SIG-M5 treated with dmso at 0.1 percent for 504 hours (cell line): Measurements from ENCODE around the gene SMARCD1.

Experiments used
- DNase-seq: peaks from one replicate; lab custom pipeline; 2025; ENCODE audit not compliant: unreplicated experiment; lab: John Stamatoyannopoulos, UW

SMARCD1 gene

DNA sequence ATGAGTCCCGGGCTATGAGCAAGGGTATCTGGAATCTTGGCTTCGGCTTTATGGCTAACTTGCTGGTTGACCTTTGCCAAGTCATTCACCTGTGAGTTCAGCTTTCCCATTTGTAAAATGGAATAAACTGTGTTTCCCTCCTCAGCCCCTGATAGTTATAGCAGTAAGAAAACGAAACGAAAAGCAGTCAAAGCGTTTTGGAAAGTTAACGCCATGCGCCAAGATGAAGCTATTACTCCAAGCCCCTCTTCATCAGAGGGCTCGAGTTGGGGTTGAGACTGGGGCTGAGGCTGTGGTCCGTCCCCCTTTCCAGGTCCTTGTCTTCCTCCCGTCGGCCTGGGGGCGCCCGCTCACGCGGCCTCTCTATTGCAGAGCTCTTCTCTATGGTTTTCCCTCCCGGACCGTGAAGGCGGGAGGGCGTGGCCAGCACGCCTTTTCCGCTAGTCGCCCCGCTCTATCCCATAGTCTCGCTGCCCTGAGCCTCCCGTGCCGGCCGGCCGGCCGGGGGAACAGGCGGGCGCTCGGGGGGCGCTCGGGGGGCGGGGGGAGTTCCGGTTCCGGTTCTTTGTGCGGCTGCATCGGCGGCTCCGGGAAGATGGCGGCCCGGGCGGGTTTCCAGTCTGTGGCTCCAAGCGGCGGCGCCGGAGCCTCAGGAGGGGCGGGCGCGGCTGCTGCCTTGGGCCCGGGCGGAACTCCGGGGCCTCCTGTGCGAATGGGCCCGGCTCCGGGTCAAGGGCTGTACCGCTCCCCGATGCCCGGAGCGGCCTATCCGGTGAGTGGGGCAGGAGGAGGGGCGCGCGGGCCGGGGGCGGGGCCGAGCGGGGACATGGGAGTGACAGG, at the start of gene SMARCD1:
Gene SMARCD1, plus strand, starts transcription at position 568 of the 840 bp plus-strand sequence. Its CDS starts 28 bp downstream, at position 596.
- peak; percentile 95 for DNase-seq

DNA sequence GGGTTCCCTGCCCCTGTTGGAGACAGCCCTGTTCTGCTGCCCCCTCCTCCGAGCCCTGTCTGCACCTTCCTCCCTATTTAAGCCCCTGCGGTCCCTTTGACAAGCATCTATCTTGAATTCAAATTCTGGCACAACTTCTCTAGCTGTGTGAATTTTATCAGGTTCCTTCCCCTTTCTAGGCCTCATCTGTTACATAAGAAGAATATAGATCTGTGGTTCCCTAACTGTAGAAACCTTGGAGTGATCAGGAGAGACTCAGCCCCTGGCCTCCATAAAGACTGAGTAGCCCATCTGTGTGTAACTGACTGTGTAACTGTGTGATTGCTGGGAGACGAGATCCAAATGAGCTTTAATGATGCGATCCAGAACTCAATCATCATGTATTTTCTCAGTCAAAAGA, 46.8 kb upstream of the SMARCD1 start:
- DNase-seq: peak; percentile 66

DNA sequence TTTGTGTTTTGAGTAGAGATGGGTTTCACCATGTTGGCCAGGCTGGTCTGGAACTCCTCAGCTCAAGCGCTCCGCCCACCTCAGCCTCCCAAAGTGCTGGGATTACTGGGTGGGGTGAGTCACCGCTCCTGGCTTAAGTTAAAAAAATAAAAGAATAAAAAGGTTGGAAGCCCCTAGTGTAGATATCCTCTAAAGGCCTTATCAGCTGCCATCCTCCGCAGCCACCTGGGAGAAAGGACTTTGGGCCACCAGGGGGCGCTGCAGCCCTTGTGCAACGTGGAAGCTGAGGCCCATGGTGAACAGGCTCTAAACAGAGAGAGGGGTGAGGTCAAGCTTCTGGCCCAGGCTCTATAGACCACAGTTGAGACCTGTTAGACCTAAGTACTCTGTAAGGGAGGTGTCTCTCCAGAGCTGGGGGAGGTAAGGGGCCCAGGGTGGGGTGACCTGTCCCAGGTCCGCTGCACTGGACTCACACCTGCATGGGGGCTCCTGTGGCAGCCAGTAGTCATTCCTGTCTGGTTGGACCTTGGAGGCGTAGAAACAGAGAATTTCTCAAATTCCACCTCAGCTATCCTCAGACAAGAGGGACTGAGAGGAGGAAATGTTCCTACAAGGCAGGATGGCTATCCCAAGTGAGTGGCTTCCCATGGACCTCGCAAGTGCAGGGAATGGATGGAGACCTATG, 45.8 kb upstream of the SMARCD1 start:
- DNase-seq: peak; percentile 79

GRCh38 chr12:50040657-50041056, 44.5 kb upstream of the SMARCD1 start:
- no peak for DNase-seq

DNA sequence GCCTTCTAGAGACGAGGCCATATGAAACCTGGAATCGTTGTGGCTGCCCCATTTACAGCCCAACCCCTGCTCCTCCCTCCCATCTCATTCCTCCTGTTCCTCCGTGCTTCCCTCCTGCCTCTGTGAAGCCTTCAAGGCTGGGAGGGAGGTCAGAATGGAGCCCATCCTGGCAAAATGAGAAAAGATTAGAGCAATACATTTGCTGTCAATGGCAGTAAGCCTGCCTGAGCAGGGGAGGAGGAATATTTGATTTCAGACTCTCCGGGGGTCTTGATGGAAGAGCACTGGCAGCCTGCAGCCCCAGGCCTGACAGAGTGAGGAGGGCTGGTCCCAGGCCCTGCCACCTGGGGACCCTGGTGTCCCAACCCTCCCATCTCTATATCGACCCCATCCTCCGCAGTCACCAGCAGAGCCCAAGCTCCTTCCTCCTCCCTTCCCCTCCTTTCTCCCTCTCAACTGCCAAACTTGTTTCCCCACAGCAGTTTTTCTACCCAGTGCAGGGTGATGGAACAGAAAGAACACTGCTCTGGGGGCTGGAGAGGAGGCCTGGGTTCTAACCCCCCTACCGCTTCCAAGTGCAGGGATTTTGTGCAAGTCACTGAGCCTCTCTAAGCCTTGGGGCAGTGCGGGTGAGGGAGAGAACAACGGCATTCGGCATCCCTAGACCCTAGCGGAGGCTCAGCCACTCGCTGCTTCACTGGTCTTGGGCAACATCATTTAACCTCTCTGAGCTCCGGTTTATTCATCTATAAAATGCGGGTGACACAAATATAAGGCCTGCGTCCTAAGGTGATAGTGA, 43.9 kb upstream of the SMARCD1 start:
- no peak for DNase-seq

GRCh38 chr12:50041962-50042361, 43.2 kb upstream of the SMARCD1 start:
- no peak for DNase-seq

GRCh38 chr12:50042693-50043092, 42.4 kb upstream of the SMARCD1 start:
- no peak for DNase-seq

DNA sequence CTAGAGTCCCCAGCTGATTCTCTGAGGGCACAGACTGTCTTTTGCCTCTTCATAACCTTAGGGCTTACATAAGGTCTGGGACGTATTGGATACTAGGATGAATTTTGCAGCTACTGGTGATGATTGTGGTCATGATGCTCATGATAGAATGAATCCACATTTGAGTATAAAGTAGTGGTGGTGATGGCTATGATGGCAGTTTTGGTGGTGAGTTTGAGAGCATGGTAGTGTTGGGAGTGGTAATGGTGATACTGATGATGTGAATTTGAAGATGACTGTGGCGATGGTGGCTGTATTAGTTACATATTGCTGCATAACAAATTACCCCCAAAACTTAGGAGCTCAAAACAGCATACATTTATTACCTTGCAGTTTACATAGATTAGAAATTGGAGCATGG, 41.8 kb upstream of the SMARCD1 start:
- no peak for DNase-seq

- DNase-seq: no peak
Observed at GRCh38 chr12:50043854-50044253, 41.3 kb upstream of the SMARCD1 start.

DNA sequence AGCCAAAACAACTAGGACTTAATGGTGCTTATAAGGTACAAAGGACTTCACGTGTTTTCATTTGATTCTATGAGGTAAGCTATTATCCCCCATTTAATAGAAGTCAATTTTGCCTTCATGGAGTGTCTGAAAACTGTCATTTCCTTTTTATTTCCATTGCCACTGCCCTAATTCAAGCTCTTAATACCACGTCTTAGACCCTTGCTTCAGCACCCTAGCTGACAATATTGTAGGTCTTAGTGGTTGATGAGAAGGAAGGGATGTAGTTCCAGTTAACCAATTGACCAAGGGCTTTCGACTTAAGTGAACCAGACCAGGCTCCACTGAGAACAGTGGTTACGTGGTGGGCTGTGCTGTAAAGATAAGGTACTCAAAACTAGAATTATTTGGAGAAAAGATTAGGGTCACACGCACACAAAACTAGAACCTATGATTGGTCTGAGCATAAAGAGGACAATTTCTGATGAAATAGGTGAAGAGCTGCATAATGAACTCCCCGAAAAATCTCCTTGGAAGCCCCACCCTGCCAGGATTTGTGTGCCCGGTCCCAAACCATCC, 37.4 kb upstream of the SMARCD1 start:
- DNase-seq: no peak

DNA sequence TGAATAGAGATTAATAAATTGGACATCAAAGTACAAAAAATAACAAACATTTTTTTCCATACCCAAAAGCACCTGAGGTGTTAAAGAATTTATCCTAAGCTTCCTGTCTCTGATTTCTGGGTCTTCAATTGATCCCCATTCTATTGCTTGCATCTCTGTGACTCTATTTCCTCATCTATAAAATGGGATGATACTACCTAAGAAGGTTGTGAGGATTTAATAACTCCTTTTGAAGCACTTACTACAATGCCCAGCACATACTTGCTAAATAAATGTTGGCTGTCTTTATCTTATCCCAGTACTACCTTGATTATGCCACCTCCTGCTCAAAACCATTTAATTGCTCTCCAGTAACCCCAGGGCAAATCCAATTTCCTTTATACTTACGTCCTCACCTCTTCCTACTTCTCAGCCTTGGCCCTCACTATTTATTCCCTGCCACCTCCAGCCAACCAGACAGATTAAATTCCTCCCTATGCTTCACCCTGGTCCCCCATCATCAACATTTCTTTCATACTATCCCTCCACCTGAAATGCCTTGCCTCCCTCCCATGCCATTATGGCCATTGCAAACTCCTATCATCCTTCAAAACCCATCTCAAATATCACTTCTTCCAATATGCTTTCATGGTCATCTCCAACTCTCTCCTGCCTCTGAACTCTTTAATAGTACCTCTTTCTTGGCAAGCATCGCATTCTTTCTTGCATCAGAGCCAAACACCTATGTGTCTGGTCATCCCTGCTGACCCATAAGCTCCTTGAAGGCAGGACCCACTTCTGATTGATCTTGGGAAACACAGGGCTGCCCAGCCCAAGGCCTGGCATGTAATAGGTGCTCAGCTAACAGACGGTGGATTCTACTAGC, 35.7 kb upstream of the SMARCD1 start:
- no peak for DNase-seq

GRCh38 chr12:50050119-50050385, 35.1 kb upstream of the SMARCD1 start:
- no peak for DNase-seq

DNA sequence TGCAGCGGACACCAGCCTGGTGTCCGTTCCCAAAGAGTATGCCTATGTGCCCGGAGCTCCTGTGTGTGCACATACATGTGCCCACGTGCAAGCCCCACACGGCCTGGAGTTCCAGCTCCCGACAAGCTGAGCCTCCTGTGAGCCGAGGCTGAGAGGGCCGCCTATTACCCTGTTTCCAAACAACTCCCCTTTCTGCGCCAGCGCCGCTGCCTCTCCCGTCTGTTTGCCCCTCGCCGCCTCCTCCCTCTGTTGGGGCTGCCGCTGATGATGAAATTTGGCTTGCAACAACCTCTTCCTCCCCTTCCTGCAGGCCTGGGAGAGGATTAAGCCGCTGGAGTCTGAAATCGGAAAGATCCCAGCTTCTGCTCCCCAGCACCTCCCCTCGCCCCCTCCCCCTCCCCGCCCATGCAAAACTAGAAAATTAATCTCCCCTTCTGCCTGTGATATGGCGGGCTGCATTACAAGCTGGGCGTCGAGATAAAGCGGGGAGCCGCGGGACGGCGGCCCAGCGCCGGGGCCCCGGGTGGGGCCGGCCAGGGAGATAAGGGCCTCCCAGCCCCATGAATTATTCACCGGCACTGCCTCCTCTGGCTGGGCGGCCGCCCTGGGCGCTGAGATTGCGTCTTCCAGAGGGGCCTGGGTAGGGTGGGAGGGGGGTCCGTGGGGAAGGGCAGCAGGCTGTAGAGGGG, 34.6 kb upstream of the SMARCD1 start:
- DNase-seq: peak; percentile 94

DNA sequence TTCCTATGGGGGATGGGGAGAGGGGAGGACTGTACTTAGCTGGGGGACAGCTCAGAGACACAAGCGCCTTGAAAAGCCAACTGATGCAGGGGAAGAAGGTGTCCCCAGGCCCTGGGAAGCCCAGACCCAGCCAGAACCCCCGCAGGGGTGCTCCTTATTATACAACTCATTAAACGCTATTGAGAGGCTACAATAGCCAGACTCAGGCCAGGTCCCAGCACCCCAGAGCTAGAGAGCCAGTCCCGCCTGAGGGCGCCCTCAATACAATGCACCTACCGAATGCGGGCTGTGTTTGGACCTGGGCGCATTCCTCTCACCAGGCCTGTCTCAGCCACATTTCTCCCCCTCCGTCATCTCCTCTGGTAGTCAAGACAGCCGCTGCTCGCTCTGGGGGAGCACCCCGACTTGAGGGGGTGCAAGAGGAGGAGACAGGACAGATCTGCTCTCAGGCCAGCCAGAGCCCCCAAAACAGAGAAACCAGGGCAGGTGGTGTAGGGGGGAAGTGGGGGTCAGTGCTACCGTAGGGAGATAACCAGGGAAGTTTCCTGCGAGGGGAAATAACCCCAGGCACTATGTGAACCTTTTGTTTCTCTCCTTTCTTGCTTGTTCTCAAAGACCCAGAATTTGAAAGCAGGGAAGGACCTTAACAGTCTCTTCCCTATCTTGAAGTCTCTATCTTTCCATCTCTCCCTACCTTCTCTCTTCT, 33.9 kb upstream of the SMARCD1 start:
- no peak for DNase-seq

DNA sequence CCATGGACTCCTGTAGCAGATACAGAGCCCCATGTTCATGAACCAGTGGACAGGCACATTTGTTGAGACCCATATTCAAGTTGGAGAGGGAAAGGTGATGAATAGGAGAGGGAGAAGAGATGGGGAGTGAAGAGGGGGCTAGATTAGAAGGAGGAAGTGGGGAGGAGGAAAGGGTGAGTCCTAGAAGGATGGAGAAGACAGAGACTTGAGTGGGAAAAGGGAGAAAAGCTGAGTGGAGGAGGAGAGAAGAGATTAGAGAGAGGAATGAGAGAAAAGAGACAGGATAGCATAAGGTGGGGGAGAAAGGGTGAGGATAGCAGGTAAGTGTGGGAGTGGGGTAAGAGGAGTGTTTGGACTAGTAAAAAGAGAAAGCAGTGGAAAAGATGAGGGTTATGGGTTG, 32.6 kb upstream of the SMARCD1 start:
- no peak for DNase-seq

GRCh38 chr12:50052964-50053363, 32.2 kb upstream of the SMARCD1 start:
- DNase-seq: no peak

- peak; percentile 66 for DNase-seq
Observed at GRCh38 chr12:50053583-50053982, 31.6 kb upstream of the SMARCD1 start.

GRCh38 chr12:50055831-50056638, 29.1 kb upstream of the SMARCD1 start:
- peak; percentile 60 for DNase-seq

- no peak for DNase-seq
Observed at GRCh38 chr12:50056639-50056976, 28.5 kb upstream of the SMARCD1 start.
